GM21367 (cell line): ENCODE results near the gene GSG1.

Experiments
- ATAC-seq: cut with Tn5 transposase; IDR thresholded peaks from one replicate; pipeline ENCODE4 v1.9.1; 2021; ENCODE audit not compliant: unreplicated experiment

Gene GSG1

GRCh38 chr12:13103391-13104033 lies at the start of gene GSG1:
Gene GSG1 (minus strand): TSS chr12:13103667. CDS start chr12:13103512, 155 bp downstream.
- ATAC-seq, result no peak

- ATAC-seq, result no peak
Measured at GRCh38 chr12:13153180-13153579, 49.7 kb upstream of the GSG1 start.

GRCh38 chr12:13152756-13153155 lies 49.3 kb upstream of the GSG1 start:
- ATAC-seq, result no peak

- no peak for ATAC-seq
Measured at GRCh38 chr12:13152281-13152680, 48.8 kb upstream of the GSG1 start.

- ATAC-seq, result no peak
Measured at GRCh38 chr12:13149411-13149810, 45.9 kb upstream of the GSG1 start.

GRCh38 chr12:13148485-13148847 lies 45.0 kb upstream of the GSG1 start:
- no peak for ATAC-seq

- no peak for ATAC-seq
Measured at GRCh38 chr12:13147688-13148484, 44.4 kb upstream of the GSG1 start.

GRCh38 chr12:13146336-13146938 lies 43.0 kb upstream of the GSG1 start:
- no peak for ATAC-seq

- ATAC-seq, result no peak
Measured at GRCh38 chr12:13144266-13144828, 40.9 kb upstream of the GSG1 start.

- no peak for ATAC-seq
Measured at GRCh38 chr12:13142747-13143146, 39.3 kb upstream of the GSG1 start.

- no peak for ATAC-seq
Measured at GRCh38 chr12:13141686-13142085, 38.2 kb upstream of the GSG1 start.

- no peak for ATAC-seq
Measured at GRCh38 chr12:13135371-13136178, 32.1 kb upstream of the GSG1 start.

- no peak for ATAC-seq
Measured at GRCh38 chr12:13133886-13134285, 30.4 kb upstream of the GSG1 start.

- ATAC-seq, result no peak
Measured at GRCh38 chr12:13130981-13131380, 27.5 kb upstream of the GSG1 start.

- no peak for ATAC-seq
Measured at GRCh38 chr12:13128291-13128965, 25.0 kb upstream of the GSG1 start.

- no peak for ATAC-seq
Measured at GRCh38 chr12:13127444-13127843, 24.0 kb upstream of the GSG1 start.

GRCh38 chr12:13126494-13126893 lies 23.0 kb upstream of the GSG1 start:
- ATAC-seq, result no peak

- ATAC-seq, result no peak
Measured at GRCh38 chr12:13125996-13126395, 22.5 kb upstream of the GSG1 start.

GRCh38 chr12:13124656-13125505 lies 21.4 kb upstream of the GSG1 start:
- ATAC-seq, result no peak

GRCh38 chr12:13121568-13121967 lies 18.1 kb upstream of the GSG1 start:
- ATAC-seq, result no peak
